OCI-LY7 (cell line): Measurements from ENCODE around the gene ANKDD1A. TPM values are rescaled to one million over a fixed set of nuclear protein-coding genes. Genes with fewer than 3 reads are reported as not detected.

Source experiments
- BruUV-seq: library from RNA; stranded (reverse); fragments of 400-500 nt; replicated peaks from 2 replicates; lab custom pipeline; 2021; lab: Mats Ljungman, UMichigan
- CTCF ChIA-PET: fragments of 300-600 bp; sonication (Branson Sonifier 250); formaldehyde crosslinking; loops from one replicate; lab custom pipeline; 2022; ENCODE audit warnings: antibody characterized with exemption; ENCODE audit not compliant: unreplicated experiment; lab: Charles Lee
- POLR2A ChIA-PET: fragments of 300-600 bp; sonication (Branson Sonifier 250); formaldehyde crosslinking; loops from one replicate; lab custom pipeline; 2022; ENCODE audit warnings: antibody characterized with exemption; lab: Charles Lee
- DNase-seq: peaks from one replicate; pipeline ENCODE4 v3.0.0-alpha.2; 2015; ENCODE audit warnings: low spot score
- H2AFZ ChIP-seq: fragments of 200-600 bp; sonication (generic), shearing (Covaris generic); 2 replicates; pipeline ENCODE4 v1.6.1; 2014; ENCODE audit warnings: mild to moderate bottlenecking, antibody characterized with exemption, low read length, moderate library complexity
- H3K27ac ChIP-seq: fragments of 200-600 bp; sonication (generic); 2 replicates; pipeline ENCODE4 v1.5.1; 2014; ENCODE audit warnings: mixed run types, low read depth, mild to moderate bottlenecking, moderate library complexity, low read length, inconsistent platforms; ENCODE audit not compliant: poor library complexity, severe bottlenecking
- H3K36me3 ChIP-seq: fragments of 200-600 bp; sonication (generic); 2 replicates; pipeline ENCODE4 v1.6.1; 2014; ENCODE audit warnings: mild to moderate bottlenecking, antibody characterized with exemption, low read length, moderate library complexity, mixed read lengths; ENCODE audit not compliant: insufficient read depth
- H3K4me1 ChIP-seq: fragments of 200-600 bp; sonication (generic); 2 replicates; pipeline ENCODE4 v1.5.1; 2014; ENCODE audit warnings: mild to moderate bottlenecking, low read length; ENCODE audit not compliant: insufficient read depth, poor library complexity, severe bottlenecking
- H3K4me2 ChIP-seq: fragments of 200-600 bp; sonication (generic); 2 replicates; pipeline ENCODE4 v1.6.1; 2014; ENCODE audit warnings: mild to moderate bottlenecking, low read length
- H3K4me3 ChIP-seq: fragments of 200-600 bp; sonication (generic); 2 replicates; pipeline ENCODE4 v1.5.1; 2014; ENCODE audit warnings: mild to moderate bottlenecking, low read depth, low read length; ENCODE audit not compliant: poor library complexity, severe bottlenecking
- H3K79me2 ChIP-seq: fragments of 200-600 bp; sonication (generic); 2 replicates; pipeline ENCODE4 v1.6.1; 2016; ENCODE audit warnings: low read depth, mild to moderate bottlenecking, low read length, moderate library complexity, mixed read lengths; ENCODE audit not compliant: insufficient read depth
- H3K9me2 ChIP-seq: fragments of 200-600 bp; sonication (generic); 2 replicates; pipeline ENCODE4 v1.6.1; 2016; ENCODE audit warnings: mild to moderate bottlenecking, low read length, mixed read lengths; ENCODE audit not compliant: insufficient read depth
- H3K9me3 ChIP-seq: fragments of 200-600 bp; sonication (generic); 2 replicates; pipeline ENCODE4 v1.6.1; 2014; ENCODE audit warnings: mild to moderate bottlenecking, mixed run types, low read length, mixed read lengths
- H4K20me1 ChIP-seq: fragments of 200-600 bp; sonication (generic); 2 replicates; pipeline ENCODE4 v1.6.1; 2014; ENCODE audit warnings: mild to moderate bottlenecking, antibody characterized with exemption, low read length, moderate library complexity, mixed read lengths; ENCODE audit not compliant: insufficient read depth
- CTCF ChIP-seq: fragments of 200-600 bp; sonication (generic); conservative IDR thresholded peaks from 2 replicates; pipeline ENCODE4 v1.5.1; 2014; ENCODE audit warnings: mild to moderate bottlenecking, antibody characterized with exemption, low read length, moderate library complexity, mixed read lengths
- EZH2phosphoT487 ChIP-seq: fragments of 200-600 bp; sonication (generic); IDR thresholded peaks from 2 replicates; pipeline ENCODE4 v1.6.1; 2018; ENCODE audit warnings: low read depth, borderline replicate concordance, mild to moderate bottlenecking, mixed run types, antibody characterized with exemption, low read length, moderate library complexity, mixed read lengths
- intact Hi-C: fragments of 100-400 bp; cut with micrococcal nuclease; formaldehyde crosslinking; loops from one replicate; pipeline ENCODE4 v1.10.0; 2022; ENCODE audit not compliant: unreplicated experiment
- total RNA-seq, 2 experiments: library from RNA; depleted of rRNA in 1 of 2; stranded (reverse); fragments of >200 nt in 1 of 2; shearing (Covaris generic) in 1 of 2; gene quantifications; 2 replicates each; pipeline ENCODE4 v1.2.3, GENCODE V29; 2014 to 2022

ANKDD1A gene
- total RNA-seq, 2 experiments from 2014 or later: 2.1 to 5.1 TPM

- POLR2A ChIA-PET: interaction anchor here (1.5 to 2.6 kb wide), 4 partner anchors 8 to 69 kb away, joined by 5 to 21 read pairs (median 14); partner anchors contain the start of gene PIF1
- Histone ChIP-seq H3K4me3 (peak overlapping the region; percentile 72), H3K4me2 (peak overlapping the region; percentile 96), H2AFZ (peak overlapping the region; percentile 33; the same call in 1 of the 2 replicates), H3K9me2 (no peaks in the 10 kb centered on the region), H3K9me3 (no peaks in the 10 kb centered on the region), H3K4me1 (peaks cover 62% of the 10 kb centered on the region), H3K79me2 (no peaks in the 10 kb centered on the region), H3K36me3 (no peaks in the 10 kb centered on the region), H4K20me1 (no peaks in the 10 kb centered on the region), H3K27ac (peak overlapping the region; percentile 95)
- BruUV-seq: no TSS peak
- CTCF ChIA-PET: interaction anchor here (0.5 to 1.0 kb wide), 2 partner anchors 62 to 113 kb away, joined by 3 read pairs; no protein-coding TSS in a partner anchor
- TF ChIP-seq CTCF (peak; percentile 51; the same call in 1 of the 2 replicates), EZH2phosphoT487 (no peak)
- intact Hi-C loops: loop anchor here (10.0 kb wide), 1 partner anchor 1421 kb away; no protein-coding TSS in a partner anchor
- peak; percentile 82 for DNase-seq
Measured at GRCh38 chr15:64895285-64896065, 16.2 kb upstream of the ANKDD1A start.

DNA sequence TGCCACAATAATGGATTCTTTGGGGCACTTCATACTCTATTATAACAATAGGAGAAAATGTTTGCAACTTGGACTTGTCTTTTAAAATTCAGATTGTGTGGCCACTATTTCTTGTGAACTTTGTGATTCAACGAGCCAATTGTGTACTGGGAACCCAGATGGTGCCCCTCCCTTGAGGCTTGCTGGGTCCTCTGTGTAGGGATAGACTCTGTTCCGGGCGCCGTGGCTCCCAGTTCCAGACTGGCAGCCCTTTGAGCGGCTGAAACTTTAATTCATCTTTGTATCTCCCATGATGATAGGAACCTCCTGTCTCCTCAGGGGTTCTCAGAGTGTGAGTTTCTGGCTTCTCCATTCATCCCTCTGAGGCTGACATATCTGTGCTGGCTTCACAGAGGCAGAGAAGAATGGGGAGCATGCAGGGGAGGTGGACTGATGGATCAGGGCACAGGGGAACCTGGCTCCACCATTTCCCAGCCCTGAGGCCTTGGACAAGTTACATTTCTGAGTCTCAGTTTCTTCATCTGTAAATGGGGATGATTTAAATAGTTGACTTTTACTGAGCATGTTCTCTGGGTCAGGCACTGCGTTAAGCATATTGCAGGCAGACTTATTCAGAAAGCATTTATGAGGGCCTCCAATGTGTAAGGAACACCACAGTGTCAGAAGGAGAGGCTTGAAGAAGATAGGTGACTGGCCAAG, 15.2 kb upstream of the ANKDD1A start:
- intact Hi-C loops: loop anchor here (10.0 kb wide), 1 partner anchor 1422 kb away; no protein-coding TSS in a partner anchor
- CTCF ChIA-PET: no interaction called here

More for the DNA sequence above, 15.2 kb upstream of the ANKDD1A start:
- H3K9me3 ChIP-seq: peaks cover 7% of the 10 kb centered on the region; the same call in 1 of the 2 replicates
- POLR2A ChIA-PET: no interaction called here
- no peaks in the 10 kb centered on the region for H3K9me2 ChIP-seq
- no peaks in the 10 kb centered on the region for H4K20me1 ChIP-seq
- H3K4me1 ChIP-seq: peaks cover 55% of the 10 kb centered on the region
- no peaks in the 10 kb centered on the region for H3K36me3 ChIP-seq
- DNase-seq: no peak
- TF ChIP-seq CTCF (no peak), EZH2phosphoT487 (no peak)
- peak overlapping the region; percentile 95 for H3K27ac ChIP-seq
- H3K79me2 ChIP-seq: no peaks in the 10 kb centered on the region
- peak overlapping the region; percentile 72 for H3K4me3 ChIP-seq
- H2AFZ ChIP-seq: no peak overlapping the region
- no TSS peak for BruUV-seq
- peak overlapping the region; percentile 96 for H3K4me2 ChIP-seq
